Calu3 (cell line): ENCODE measurements around the gene XPA. TPM values are rescaled to one million over a fixed set of nuclear protein-coding genes. Genes with fewer than 3 reads are reported as not detected.

Experiments
- BruUV-seq: library from RNA; stranded (reverse); fragments of 400-500 nt; replicated peaks from 2 replicates; lab custom pipeline; 2021; lab: Mats Ljungman, UMichigan
- CTCF ChIA-PET: fragments of 300-600 bp; sonication (Branson Sonifier 250); formaldehyde crosslinking; loops from one replicate; lab custom pipeline; 2022; ENCODE audit warnings: antibody characterized with exemption; lab: Charles Lee
- DNase-seq: peaks from one replicate; pipeline ENCODE4 v3.0.0; 2022
- H3K27ac Mint-ChIP-seq: one replicate; pipeline ENCODE4 v1.8.0; 2022; ENCODE audit warnings: mixed read lengths; ENCODE audit not compliant: unreplicated experiment
- H3K27me3 Mint-ChIP-seq: one replicate; pipeline ENCODE4 v1.8.0; 2022; ENCODE audit warnings: mixed read lengths; ENCODE audit not compliant: unreplicated experiment
- H3K36me3 Mint-ChIP-seq: one replicate; pipeline ENCODE4 v1.8.0; 2022; ENCODE audit warnings: mild to moderate bottlenecking, moderate library complexity, mixed read lengths; ENCODE audit not compliant: insufficient read depth, unreplicated experiment
- H3K4me1 Mint-ChIP-seq: one replicate; pipeline ENCODE4 v1.8.0; 2022; ENCODE audit warnings: mild to moderate bottlenecking, low read depth, mixed read lengths; ENCODE audit not compliant: unreplicated experiment
- H3K4me3 Mint-ChIP-seq: one replicate; pipeline ENCODE4 v1.8.0; 2022; ENCODE audit warnings: mild to moderate bottlenecking, low read depth, moderate library complexity, mixed read lengths; ENCODE audit not compliant: unreplicated experiment
- H3K9me3 Mint-ChIP-seq: one replicate; pipeline ENCODE4 v1.8.0; 2022; ENCODE audit warnings: low read depth, mixed read lengths; ENCODE audit not compliant: unreplicated experiment
- intact Hi-C: fragments of 100-400 bp; cut with micrococcal nuclease; formaldehyde crosslinking; loops from one replicate; pipeline ENCODE4 v1.10.0; 2022; ENCODE audit not compliant: unreplicated experiment
- total RNA-seq: library from RNA; stranded (reverse); gene quantifications from 2 replicates; pipeline ENCODE4 v1.2.3, GENCODE V29; 2022
- TF ChIP-seq, protein P1 (sequence below): fragments of 200-600 bp; IDR thresholded peaks from one replicate; pipeline ENCODE4 v1.8.0; 2022; ENCODE audit warnings: antibody characterized with exemption; ENCODE audit not compliant: unreplicated experiment

Gene XPA
- total RNA-seq, 1 experiment from 2014 or later = 5.4 TPM

DNA sequence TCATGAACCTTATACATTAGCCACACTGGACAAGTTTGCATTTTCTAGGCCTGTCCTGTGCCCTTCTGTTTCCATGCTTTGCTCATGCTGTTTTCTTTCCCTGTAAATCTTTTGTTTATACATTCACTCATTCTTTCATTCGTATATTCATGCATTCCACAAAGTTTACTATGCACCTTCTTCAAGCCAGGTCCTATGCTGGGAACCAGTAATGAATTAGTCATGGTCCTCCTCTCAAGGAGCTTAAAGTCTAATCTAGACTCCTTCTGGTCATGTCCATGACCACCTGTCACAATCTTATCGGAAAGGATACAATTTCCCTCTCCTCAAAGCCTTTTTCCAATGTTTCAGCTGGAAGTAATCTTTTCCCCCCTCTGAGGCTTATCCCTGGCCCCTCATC is 9.1 kb upstream of the XPA start:
- Mint-ChIP-seq H3K4me3 (no peak overlapping the region), H3K27ac (no peak overlapping the region), H3K27me3 (no peaks in the 10 kb centered on the region), H3K4me1 (peaks cover 36% of the 10 kb centered on the region), H3K9me3 (no peaks in the 10 kb centered on the region), H3K36me3 (peaks cover 4% of the 10 kb centered on the region)
- TF ChIP-seq, protein P1, sequence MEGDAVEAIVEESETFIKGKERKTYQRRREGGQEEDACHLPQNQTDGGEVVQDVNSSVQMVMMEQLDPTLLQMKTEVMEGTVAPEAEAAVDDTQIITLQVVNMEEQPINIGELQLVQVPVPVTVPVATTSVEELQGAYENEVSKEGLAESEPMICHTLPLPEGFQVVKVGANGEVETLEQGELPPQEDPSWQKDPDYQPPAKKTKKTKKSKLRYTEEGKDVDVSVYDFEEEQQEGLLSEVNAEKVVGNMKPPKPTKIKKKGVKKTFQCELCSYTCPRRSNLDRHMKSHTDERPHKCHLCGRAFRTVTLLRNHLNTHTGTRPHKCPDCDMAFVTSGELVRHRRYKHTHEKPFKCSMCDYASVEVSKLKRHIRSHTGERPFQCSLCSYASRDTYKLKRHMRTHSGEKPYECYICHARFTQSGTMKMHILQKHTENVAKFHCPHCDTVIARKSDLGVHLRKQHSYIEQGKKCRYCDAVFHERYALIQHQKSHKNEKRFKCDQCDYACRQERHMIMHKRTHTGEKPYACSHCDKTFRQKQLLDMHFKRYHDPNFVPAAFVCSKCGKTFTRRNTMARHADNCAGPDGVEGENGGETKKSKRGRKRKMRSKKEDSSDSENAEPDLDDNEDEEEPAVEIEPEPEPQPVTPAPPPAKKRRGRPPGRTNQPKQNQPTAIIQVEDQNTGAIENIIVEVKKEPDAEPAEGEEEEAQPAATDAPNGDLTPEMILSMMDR = no peak
- no TSS peak for BruUV-seq
- CTCF ChIA-PET = no interaction called here
- DNase-seq = no peak
- intact Hi-C loops = no loop called here

DNA sequence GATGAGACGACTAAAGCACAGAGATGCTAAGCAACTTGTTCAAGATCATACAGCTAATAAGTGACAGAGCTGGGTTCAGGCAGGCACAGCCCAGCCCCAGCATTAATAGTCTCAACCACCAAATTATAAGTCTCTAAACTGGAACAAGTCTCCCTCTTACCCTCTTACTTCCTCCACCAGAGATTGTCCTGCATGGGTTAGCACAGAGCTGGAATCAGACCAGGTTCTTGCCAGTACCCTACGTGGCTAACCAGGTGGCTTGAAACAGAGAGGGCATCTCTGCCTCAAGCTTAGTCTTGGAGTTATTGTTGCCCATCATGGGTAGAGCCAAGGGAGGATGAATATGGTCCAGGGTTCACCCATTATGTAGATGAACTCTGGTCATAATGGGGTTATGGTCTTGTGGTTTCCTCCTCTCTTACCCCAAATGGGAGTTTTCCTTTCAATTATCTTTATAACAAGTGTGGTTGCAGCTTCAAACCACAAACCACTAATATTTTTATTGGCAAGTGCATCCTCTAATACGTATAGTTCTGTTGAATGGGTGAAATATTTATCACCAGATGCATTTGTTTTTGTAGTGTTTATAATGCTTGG is 8.3 kb upstream of the XPA start:
- Mint-ChIP-seq H3K4me1 (peaks cover 39% of the 10 kb centered on the region), H3K27me3 (no peaks in the 10 kb centered on the region), H3K27ac (no peak overlapping the region), H3K4me3 (no peak overlapping the region), H3K9me3 (no peaks in the 10 kb centered on the region), H3K36me3 (peaks cover 4% of the 10 kb centered on the region)
- TF ChIP-seq, protein P1 = no peak
- intact Hi-C loops = no loop called here
- CTCF ChIA-PET = interaction anchor here (0.6 kb wide), 1 partner anchor 216 kb away, joined by 3 read pairs; no protein-coding TSS in a partner anchor
- BruUV-seq = no TSS peak
- DNase-seq = no peak

DNA sequence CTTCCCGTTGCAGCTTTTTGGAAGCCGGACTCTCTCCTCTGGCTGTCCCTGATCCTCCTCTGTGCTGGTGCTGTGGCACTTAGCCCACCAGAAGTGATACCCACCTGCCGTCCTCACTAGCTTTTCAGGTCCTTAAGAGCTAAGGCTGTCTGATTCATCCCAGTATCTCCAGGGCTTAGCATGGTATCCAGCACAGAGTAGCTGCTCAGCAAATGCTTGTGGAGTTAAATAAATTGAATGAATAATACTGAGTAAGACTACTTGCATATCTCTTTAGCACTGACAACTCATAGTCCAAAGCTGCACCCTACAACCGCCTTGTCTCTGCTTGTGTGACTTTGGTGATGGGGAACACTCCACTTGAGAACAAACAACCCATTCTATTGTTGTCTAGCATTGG is 7.7 kb upstream of the XPA start:
- no TSS peak for BruUV-seq
- Mint-ChIP-seq H3K27me3 (no peaks in the 10 kb centered on the region), H3K4me3 (peak overlapping the region; percentile 47), H3K27ac (peak overlapping the region; percentile 91), H3K9me3 (no peaks in the 10 kb centered on the region), H3K4me1 (peaks cover 39% of the 10 kb centered on the region), H3K36me3 (peaks cover 4% of the 10 kb centered on the region)
- no peak for DNase-seq
- intact Hi-C loops = no loop called here
- CTCF ChIA-PET = interaction anchor here (0.8 kb wide), 1 partner anchor 10 kb away, joined by 4 read pairs; no protein-coding TSS in a partner anchor
- TF ChIP-seq, protein P1 = no peak

DNA sequence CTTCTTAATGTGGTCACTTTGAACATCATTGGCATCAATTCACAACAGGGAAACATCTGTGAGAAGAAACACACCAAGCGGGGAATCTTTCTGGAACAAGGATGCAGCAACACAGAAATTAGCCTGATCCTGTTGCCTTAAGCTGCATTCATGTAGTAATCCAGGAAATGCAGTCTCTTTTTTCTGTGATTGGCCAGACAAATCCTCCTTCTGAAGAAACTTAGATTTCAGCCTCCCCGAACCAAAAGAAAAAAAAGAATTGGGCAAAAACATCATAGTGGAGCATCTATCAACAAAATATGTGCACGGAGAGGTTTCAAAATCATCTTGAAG is 7.2 kb upstream of the XPA start:
- BruUV-seq = TSS peak; percentile 89
- no peak for DNase-seq
- Mint-ChIP-seq H3K4me1 (peaks cover 44% of the 10 kb centered on the region), H3K9me3 (no peaks in the 10 kb centered on the region), H3K36me3 (peaks cover 4% of the 10 kb centered on the region), H3K4me3 (peak overlapping the region; percentile 47), H3K27ac (peak overlapping the region; percentile 91), H3K27me3 (no peaks in the 10 kb centered on the region)
- TF ChIP-seq, protein P1 = no peak
- CTCF ChIA-PET = interaction anchor here (0.8 kb wide), 1 partner anchor 10 kb away, joined by 4 read pairs; no protein-coding TSS in a partner anchor
- intact Hi-C loops = no loop called here
